ENCODE measurements around the gene UBXN11.

UBXN11 gene

GRCh38 chr1:26287811-26288210, 18.6 kb downstream of the UBXN11 start:
- H3F3A ChIP-seq (ENCODE audit: insufficient read depth, low read length): peaks cover 22% of the 10 kb centered on the region; the same call in 1 of the 2 replicates
- no peak for TF ChIP-seq EZH2 (IDR thresholded peaks at IDR 0.05; ENCODE audit: borderline replicate concordance, low read length)
- TF ChIP-seq, protein P1, sequence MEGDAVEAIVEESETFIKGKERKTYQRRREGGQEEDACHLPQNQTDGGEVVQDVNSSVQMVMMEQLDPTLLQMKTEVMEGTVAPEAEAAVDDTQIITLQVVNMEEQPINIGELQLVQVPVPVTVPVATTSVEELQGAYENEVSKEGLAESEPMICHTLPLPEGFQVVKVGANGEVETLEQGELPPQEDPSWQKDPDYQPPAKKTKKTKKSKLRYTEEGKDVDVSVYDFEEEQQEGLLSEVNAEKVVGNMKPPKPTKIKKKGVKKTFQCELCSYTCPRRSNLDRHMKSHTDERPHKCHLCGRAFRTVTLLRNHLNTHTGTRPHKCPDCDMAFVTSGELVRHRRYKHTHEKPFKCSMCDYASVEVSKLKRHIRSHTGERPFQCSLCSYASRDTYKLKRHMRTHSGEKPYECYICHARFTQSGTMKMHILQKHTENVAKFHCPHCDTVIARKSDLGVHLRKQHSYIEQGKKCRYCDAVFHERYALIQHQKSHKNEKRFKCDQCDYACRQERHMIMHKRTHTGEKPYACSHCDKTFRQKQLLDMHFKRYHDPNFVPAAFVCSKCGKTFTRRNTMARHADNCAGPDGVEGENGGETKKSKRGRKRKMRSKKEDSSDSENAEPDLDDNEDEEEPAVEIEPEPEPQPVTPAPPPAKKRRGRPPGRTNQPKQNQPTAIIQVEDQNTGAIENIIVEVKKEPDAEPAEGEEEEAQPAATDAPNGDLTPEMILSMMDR (IDR thresholded peaks at IDR 0.05; ENCODE audit: low read length): no peak
- peak overlapping the region; percentile 100 for H3K27ac ChIP-seq (ENCODE audit: low read depth, low read length, poor library complexity, severe bottlenecking)
- H3K4me3 ChIP-seq (ENCODE audit: low read depth, low read length, poor library complexity, severe bottlenecking): no peak overlapping the region
- no peaks in the 10 kb centered on the region for H3K79me2 ChIP-seq (ENCODE audit: insufficient read depth, low read length)
- H3K4me1 ChIP-seq (ENCODE audit: insufficient read depth, low read length, severe bottlenecking): peaks cover 88% of the 10 kb centered on the region
- H3K9me3 ChIP-seq (ENCODE audit: low read length): no peaks in the 10 kb centered on the region
- H3K9me2 ChIP-seq (ENCODE audit: low read depth, low read length): no peaks in the 10 kb centered on the region
- H3K9ac ChIP-seq (ENCODE audit: low read length): peak overlapping the region; percentile 76
- peaks cover 13% of the 10 kb centered on the region; the same call in 1 of the 2 replicates for H3K36me3 ChIP-seq (ENCODE audit: insufficient read depth, low read length)
- H4K20me1 ChIP-seq (ENCODE audit: insufficient read depth, low read length): no peaks in the 10 kb centered on the region
- no peaks in the 10 kb centered on the region for H3K27me3 ChIP-seq (ENCODE audit: insufficient read depth, low read length)
- H2AFZ ChIP-seq (ENCODE audit: low read length): no peak overlapping the region
- H3K4me2 ChIP-seq (ENCODE audit: low read length): peak overlapping the region; percentile 54

- peaks cover 22% of the 10 kb centered on the region; the same call in 1 of the 2 replicates for H3F3A ChIP-seq (ENCODE audit: insufficient read depth, low read length)
- peaks cover 88% of the 10 kb centered on the region for H3K4me1 ChIP-seq (ENCODE audit: insufficient read depth, low read length, severe bottlenecking)
- H3K4me2 ChIP-seq (ENCODE audit: low read length): peak overlapping the region; percentile 54; the same call in 1 of the 2 replicates
- TF ChIP-seq, protein P1 (IDR thresholded peaks at IDR 0.05; ENCODE audit: low read length): no peak
- TF ChIP-seq EZH2 (IDR thresholded peaks at IDR 0.05; ENCODE audit: borderline replicate concordance, low read length): no peak
- H3K79me2 ChIP-seq (ENCODE audit: insufficient read depth, low read length): no peaks in the 10 kb centered on the region
- peaks cover 14% of the 10 kb centered on the region; the same call in 1 of the 2 replicates for H3K36me3 ChIP-seq (ENCODE audit: insufficient read depth, low read length)
- H3K9me2 ChIP-seq (ENCODE audit: low read depth, low read length): no peaks in the 10 kb centered on the region
- no peaks in the 10 kb centered on the region for H3K27me3 ChIP-seq (ENCODE audit: insufficient read depth, low read length)
- no peak overlapping the region for H3K4me3 ChIP-seq (ENCODE audit: low read depth, low read length, poor library complexity, severe bottlenecking)
- H3K9me3 ChIP-seq (ENCODE audit: low read length): no peaks in the 10 kb centered on the region
- no peak overlapping the region for H2AFZ ChIP-seq (ENCODE audit: low read length)
- no peaks in the 10 kb centered on the region for H4K20me1 ChIP-seq (ENCODE audit: insufficient read depth, low read length)
- peak overlapping the region; percentile 76 for H3K9ac ChIP-seq (ENCODE audit: low read length)
- peak overlapping the region; percentile 100 for H3K27ac ChIP-seq (ENCODE audit: low read depth, low read length, poor library complexity, severe bottlenecking)
These were observed 19.3 kb downstream of the UBXN11 start for GRCh38 chr1:26287033-26287711.

DNA sequence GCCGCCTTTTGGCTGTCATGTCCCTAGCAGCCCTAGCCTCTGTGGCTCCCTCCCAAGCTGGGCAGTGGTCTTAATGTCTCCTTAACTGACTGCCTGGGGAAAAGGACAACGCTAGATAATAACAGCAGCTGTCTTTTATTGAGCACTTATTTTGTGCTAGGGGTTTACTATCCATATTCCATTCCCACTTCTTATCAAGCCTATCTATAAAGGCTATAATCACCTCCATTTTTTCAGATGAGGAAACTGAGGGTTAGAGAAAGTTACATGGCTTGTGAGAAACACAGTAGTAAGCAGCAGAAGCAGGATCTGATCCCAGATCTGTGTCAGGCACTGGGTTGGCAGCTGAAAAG, 20.4 kb downstream of the UBXN11 start:
- H3K9me2 ChIP-seq (ENCODE audit: low read depth, low read length): no peaks in the 10 kb centered on the region
- H2AFZ ChIP-seq (ENCODE audit: low read length): no peak overlapping the region
- no peak overlapping the region; the same call in 1 of the 2 replicates for H3K9ac ChIP-seq (ENCODE audit: low read length)
- no peaks in the 10 kb centered on the region for H4K20me1 ChIP-seq (ENCODE audit: insufficient read depth, low read length)
- H3K27ac ChIP-seq (ENCODE audit: low read depth, low read length, poor library complexity, severe bottlenecking): peak overlapping the region; percentile 100
- peaks cover 88% of the 10 kb centered on the region for H3K4me1 ChIP-seq (ENCODE audit: insufficient read depth, low read length, severe bottlenecking)
- H3K4me3 ChIP-seq (ENCODE audit: low read depth, low read length, poor library complexity, severe bottlenecking): no peak overlapping the region
- no peaks in the 10 kb centered on the region for H3K9me3 ChIP-seq (ENCODE audit: low read length)
- H3F3A ChIP-seq (ENCODE audit: insufficient read depth, low read length): peaks cover 23% of the 10 kb centered on the region; the same call in 1 of the 2 replicates
- H3K79me2 ChIP-seq (ENCODE audit: insufficient read depth, low read length): no peaks in the 10 kb centered on the region
- no peak overlapping the region for H3K4me2 ChIP-seq (ENCODE audit: low read length)
- TF ChIP-seq, protein P1 (IDR thresholded peaks at IDR 0.05; ENCODE audit: low read length): no peak; the same call in 1 of the 2 replicates
- TF ChIP-seq EZH2 (IDR thresholded peaks at IDR 0.05; ENCODE audit: borderline replicate concordance, low read length): no peak
- H3K27me3 ChIP-seq (ENCODE audit: insufficient read depth, low read length): no peaks in the 10 kb centered on the region
- peaks cover 20% of the 10 kb centered on the region; the same call in 1 of the 2 replicates for H3K36me3 ChIP-seq (ENCODE audit: insufficient read depth, low read length)
